K562 (cell line): Measurements from ENCODE around the gene UBR3. TPM values are rescaled to one million over a fixed set of nuclear protein-coding genes. Genes with fewer than 3 reads are reported as not detected.

Source experiments
- GTF2F1 ChIP-seq: IDR thresholded peaks from 2 replicates; pipeline ENCODE4 v1.6.1; 2011; ENCODE audit warnings: low read depth, low read length, improper control_type of control experiment
- KAT7 ChIP-seq: sonication (generic); formaldehyde crosslinking; IDR thresholded peaks from 2 replicates; pipeline ENCODE4 v1.8.0; 2022; ENCODE audit warnings: missing genetic modification reagents, mild to moderate bottlenecking, borderline replicate concordance
- KLF16 ChIP-seq: IDR thresholded peaks from 2 replicates; pipeline ENCODE4 v1.6.1; 2016; ENCODE audit warnings: antibody characterized with exemption
- MXI1 ChIP-seq: IDR thresholded peaks from 2 replicates; pipeline ENCODE4 v1.6.1; 2011; ENCODE audit warnings: low read depth, mild to moderate bottlenecking, improper control_type of control experiment, low read length
- SMAD4 ChIP-seq: fragments of 250-450 bp; sonication (Bioruptor Pico); conservative IDR thresholded peaks from 2 replicates; pipeline ENCODE4 v1.8.0; 2021; ENCODE audit warnings: inconsistent platforms, mild to moderate bottlenecking, moderate library complexity
- SMC3 ChIP-seq: conservative IDR thresholded peaks from 2 replicates; pipeline ENCODE4 v1.6.1; 2011; ENCODE audit warnings: low read depth, low read length, improper control_type of control experiment; ENCODE audit not compliant: insufficient read depth
- TAF15 ChIP-seq: fragments of 200-400 bp; formaldehyde crosslinking; IDR thresholded peaks from 2 replicates; pipeline ENCODE4 v1.6.1; 2017; ENCODE audit warnings: mild to moderate bottlenecking, low read depth, low read length, moderate library complexity
- ZNF592 ChIP-seq: fragments of 450-650 bp; IDR thresholded peaks from 2 replicates; pipeline ENCODE4 v1.6.1; 2017; ENCODE audit warnings: antibody characterized with exemption, mild to moderate bottlenecking
- polyA plus RNA-seq, 8 experiments: library from polyadenylated mRNA; depleted of rRNA in 4 of 8; stranded (reverse) in 5 of 8; unstranded in 3 of 8; fragments of >200 nt; fragmentation: Nextera tagmentation in 2 of 8; fragmentation: Illumina TruSeq in 1 of 8; extraction: Ambion mirVana in 2 of 8; extraction: Trizol in 1 of 8; gene quantifications; 2 replicates each; pipeline versions ENCODE4 v1.2.1 to v1.2.3, GENCODE V29; 2011 to 2014; ENCODE audit warnings: inconsistent platforms in 1 of 8, missing spikeins in 1 of 8
- total RNA-seq, 7 experiments: library from RNA; depleted of rRNA in 6 of 7; stranded (reverse); fragments of >200 nt in 6 of 7; fragmentation: Illumina TruSeq in 2 of 7; extraction: Trizol in 2 of 7; gene quantifications; 2 replicates each; pipeline versions ENCODE4 v1.2.1 to v1.2.3, GENCODE V29; 2011 to 2021; ENCODE audit warnings: low replicate concordance in 1 of 7
- TF ChIP-seq, protein P1 (sequence below): fragments of 250-450 bp; sonication (Bioruptor Pico); IDR thresholded peaks from 2 replicates; pipeline ENCODE4 v1.4.0; 2020
- TF ChIP-seq, protein P2 (sequence below), 2 experiments: IDR thresholded peaks; 2 replicates each; pipeline ENCODE4 v1.6.1; 2012; ENCODE audit warnings: improper control_type of control experiment in 2 of 2, low read depth in 2 of 2, low read length in 2 of 2, borderline replicate concordance in 1 of 2
- TF ChIP-seq, protein P3 (sequence below): sonication (generic); formaldehyde crosslinking; IDR thresholded peaks from 2 replicates; pipeline ENCODE4 v1.8.0; 2022; ENCODE audit warnings: missing genetic modification reagents, mild to moderate bottlenecking, moderate library complexity, borderline replicate concordance

UBR3 gene
- total and polyA plus RNA-seq, 9 of the 15 experiments (the other 6 are each of a cell fraction or from before 2014, with no cell fraction given) = 14.4 to 63.5 (median 40.4) TPM

DNA sequence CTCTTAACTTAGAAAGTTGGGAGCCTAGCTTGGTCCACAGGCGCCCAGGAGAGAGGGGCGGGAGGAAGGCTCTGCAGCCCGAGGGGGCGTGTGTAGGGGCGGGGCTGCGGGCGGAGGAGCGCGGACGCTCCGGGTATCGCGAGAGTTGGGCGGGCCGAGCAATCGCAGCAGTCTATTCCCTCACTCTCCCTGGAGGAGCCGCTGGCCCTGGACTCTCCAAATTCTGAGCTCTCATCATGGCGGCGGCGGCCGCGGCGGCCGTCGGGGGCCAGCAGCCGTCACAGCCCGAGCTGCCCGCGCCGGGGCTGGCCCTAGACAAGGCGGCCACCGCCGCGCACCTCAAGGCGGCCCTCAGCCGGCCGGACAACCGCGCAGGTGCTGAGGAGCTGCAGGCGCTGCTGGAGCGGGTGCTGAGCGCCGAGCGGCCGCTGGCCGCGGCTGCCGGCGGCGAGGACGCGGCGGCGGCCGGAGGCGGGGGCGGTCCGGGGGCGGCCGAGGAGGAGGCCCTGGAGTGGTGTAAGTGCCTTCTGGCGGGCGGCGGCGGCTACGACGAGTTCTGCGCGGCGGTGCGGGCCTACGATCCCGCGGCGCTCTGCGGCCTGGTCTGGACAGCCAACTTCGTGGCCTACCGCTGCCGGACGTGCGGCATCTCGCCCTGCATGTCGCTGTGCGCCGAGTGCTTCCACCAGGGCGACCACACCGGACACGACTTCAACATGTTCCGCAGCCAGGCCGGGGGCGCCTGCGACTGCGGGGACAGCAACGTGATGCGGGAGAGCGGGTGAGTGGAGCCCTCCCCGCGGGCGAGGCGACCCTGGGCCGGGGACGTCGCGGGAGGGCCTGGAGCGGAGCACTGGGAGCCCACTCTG lies at the start of gene UBR3 (continued):
- TF ChIP-seq SMAD4 (CRISPR knock-in tag) = peak; percentile 85
- TF ChIP-seq, protein P1, sequence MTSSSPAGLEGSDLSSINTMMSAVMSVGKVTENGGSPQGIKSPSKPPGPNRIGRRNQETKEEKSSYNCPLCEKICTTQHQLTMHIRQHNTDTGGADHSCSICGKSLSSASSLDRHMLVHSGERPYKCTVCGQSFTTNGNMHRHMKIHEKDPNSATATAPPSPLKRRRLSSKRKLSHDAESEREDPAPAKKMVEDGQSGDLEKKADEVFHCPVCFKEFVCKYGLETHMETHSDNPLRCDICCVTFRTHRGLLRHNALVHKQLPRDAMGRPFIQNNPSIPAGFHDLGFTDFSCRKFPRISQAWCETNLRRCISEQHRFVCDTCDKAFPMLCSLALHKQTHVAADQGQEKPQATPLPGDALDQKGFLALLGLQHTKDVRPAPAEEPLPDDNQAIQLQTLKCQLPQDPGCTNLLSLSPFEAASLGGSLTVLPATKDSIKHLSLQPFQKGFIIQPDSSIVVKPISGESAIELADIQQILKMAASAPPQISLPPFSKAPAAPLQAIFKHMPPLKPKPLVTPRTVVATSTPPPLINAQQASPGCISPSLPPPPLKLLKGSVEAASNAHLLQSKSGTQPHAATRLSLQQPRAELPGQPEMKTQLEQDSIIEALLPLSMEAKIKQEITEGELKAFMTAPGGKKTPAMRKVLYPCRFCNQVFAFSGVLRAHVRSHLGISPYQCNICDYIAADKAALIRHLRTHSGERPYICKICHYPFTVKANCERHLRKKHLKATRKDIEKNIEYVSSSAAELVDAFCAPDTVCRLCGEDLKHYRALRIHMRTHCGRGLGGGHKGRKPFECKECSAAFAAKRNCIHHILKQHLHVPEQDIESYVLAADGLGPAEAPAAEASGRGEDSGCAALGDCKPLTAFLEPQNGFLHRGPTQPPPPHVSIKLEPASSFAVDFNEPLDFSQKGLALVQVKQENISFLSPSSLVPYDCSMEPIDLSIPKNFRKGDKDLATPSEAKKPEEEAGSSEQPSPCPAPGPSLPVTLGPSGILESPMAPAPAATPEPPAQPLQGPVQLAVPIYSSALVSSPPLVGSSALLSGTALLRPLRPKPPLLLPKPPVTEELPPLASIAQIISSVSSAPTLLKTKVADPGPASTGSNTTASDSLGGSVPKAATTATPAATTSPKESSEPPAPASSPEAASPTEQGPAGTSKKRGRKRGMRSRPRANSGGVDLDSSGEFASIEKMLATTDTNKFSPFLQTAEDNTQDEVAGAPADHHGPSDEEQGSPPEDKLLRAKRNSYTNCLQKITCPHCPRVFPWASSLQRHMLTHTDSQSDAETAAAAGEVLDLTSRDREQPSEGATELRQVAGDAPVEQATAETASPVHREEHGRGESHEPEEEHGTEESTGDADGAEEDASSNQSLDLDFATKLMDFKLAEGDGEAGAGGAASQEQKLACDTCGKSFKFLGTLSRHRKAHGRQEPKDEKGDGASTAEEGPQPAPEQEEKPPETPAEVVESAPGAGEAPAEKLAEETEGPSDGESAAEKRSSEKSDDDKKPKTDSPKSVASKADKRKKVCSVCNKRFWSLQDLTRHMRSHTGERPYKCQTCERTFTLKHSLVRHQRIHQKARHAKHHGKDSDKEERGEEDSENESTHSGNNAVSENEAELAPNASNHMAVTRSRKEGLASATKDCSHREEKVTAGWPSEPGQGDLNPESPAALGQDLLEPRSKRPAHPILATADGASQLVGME (CRISPR knock-in tag) = peak; percentile 38; the same call in 1 of the 2 replicates
- peak; percentile 62; the same call in 1 of the 2 replicates for TF ChIP-seq ZNF592
- peak; percentile 91; the same call in 1 of the 2 replicates for TF ChIP-seq KAT7
- 0 out of 2 replicates have a peak, but pooled peaks have one; percentile 45 for TF ChIP-seq MXI1
- TF ChIP-seq, protein P2, sequence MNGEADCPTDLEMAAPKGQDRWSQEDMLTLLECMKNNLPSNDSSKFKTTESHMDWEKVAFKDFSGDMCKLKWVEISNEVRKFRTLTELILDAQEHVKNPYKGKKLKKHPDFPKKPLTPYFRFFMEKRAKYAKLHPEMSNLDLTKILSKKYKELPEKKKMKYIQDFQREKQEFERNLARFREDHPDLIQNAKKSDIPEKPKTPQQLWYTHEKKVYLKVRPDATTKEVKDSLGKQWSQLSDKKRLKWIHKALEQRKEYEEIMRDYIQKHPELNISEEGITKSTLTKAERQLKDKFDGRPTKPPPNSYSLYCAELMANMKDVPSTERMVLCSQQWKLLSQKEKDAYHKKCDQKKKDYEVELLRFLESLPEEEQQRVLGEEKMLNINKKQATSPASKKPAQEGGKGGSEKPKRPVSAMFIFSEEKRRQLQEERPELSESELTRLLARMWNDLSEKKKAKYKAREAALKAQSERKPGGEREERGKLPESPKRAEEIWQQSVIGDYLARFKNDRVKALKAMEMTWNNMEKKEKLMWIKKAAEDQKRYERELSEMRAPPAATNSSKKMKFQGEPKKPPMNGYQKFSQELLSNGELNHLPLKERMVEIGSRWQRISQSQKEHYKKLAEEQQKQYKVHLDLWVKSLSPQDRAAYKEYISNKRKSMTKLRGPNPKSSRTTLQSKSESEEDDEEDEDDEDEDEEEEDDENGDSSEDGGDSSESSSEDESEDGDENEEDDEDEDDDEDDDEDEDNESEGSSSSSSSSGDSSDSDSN (IDR thresholded peaks at IDR 0.05; ENCODE audit: borderline replicate concordance in 1 of 2, low read depth in 2 of 2, low read length in 2 of 2) = peak; percentile 74 to 86; a peak in 3 of 4 replicates
- TF ChIP-seq, protein P3, sequence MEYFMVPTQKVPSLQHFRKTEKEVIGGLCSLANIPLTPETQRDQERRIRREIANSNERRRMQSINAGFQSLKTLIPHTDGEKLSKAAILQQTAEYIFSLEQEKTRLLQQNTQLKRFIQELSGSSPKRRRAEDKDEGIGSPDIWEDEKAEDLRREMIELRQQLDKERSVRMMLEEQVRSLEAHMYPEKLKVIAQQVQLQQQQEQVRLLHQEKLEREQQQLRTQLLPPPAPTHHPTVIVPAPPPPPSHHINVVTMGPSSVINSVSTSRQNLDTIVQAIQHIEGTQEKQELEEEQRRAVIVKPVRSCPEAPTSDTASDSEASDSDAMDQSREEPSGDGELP (CRISPR knock-in tag) = 0 out of 2 replicates have a peak, but pooled peaks have one; percentile 16
- TF ChIP-seq SMC3 = no peak
- no peak for TF ChIP-seq KLF16
- peak; percentile 46; the same call in 1 of the 2 replicates for TF ChIP-seq GTF2F1
- TF ChIP-seq TAF15 = no peak
